ENCODE data around the gene RTTN. TPM values are rescaled to one million over a fixed set of nuclear protein-coding genes. Genes with fewer than 3 reads are reported as not detected.

Gene RTTN
- total and polyA plus RNA-seq, 10 of the 15 experiments (the other 5 are each of a cell fraction or from before 2014, with no cell fraction given) = 9.4 to 36.6 (median 15.7) TPM

DNA sequence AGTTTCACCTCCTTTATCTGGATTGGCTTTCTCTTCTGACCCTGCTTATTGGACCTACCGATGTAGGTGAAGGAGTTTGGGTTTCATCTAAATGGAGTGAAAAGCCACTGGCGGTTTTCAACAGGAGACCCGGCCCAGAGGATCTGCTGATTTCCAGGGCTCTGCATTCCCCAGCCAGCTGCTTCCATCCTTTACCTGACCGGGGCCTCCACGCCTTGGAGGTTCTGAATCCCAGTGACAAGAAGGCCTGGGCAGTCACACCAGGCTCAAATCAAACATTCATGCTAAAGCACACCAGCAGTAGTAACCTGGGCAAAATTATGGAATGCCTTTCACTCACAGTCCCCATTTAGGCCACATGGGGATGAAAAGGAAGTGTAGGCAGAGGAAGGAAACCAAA lies 30.0 kb upstream of the RTTN start:
- H3K4me3 ChIP-seq = no peak overlapping the region
- ChIA-PET POLR2A (no interaction called here), CTCF (no interaction called here), RAD21 (ENCODE audit: unreplicated experiment) (no interaction called here), SMC1A (ENCODE audit: uncharacterized antibody, unreplicated experiment) (no interaction called here)
- FAIRE-seq (no peak), DNase-seq (ENCODE audit: low read depth, low spot score) (no peak), ATAC-seq (no peak)
- H2AFZ ChIP-seq (ENCODE audit: control insufficient read depth, low read depth, low read length) = no peak overlapping the region
- WGBS (ENCODE audit: insufficient coverage, insufficient replicate concordance, low lambda C conversion rate, missing lambda C conversion rate) = 46% methylated on average over 5 of the region's 5 CpGs
- in situ Hi-C loops (cut with MboI) = no loop called here
- H3K9me3 ChIP-seq (replicated peaks; ENCODE audit: control insufficient read depth, insufficient read depth, low read length) = no peaks in the 10 kb centered on the region
- H3K4me2 ChIP-seq (ENCODE audit: control insufficient read depth, insufficient read depth) = no peak overlapping the region
- no peak overlapping the region for H3K27ac ChIP-seq (ENCODE audit: control insufficient read depth, insufficient read depth)
- no peaks in the 10 kb centered on the region for H3K4me1 ChIP-seq (ENCODE audit: control insufficient read depth, insufficient read depth, low read length)
- H4K20me1 ChIP-seq (ENCODE audit: control insufficient read depth, insufficient read depth) = no peaks in the 10 kb centered on the region
- no peaks in the 10 kb centered on the region for H3K79me2 ChIP-seq (ENCODE audit: control insufficient read depth, insufficient read depth, low read length)
- TF ChIP-seq, protein P1, sequence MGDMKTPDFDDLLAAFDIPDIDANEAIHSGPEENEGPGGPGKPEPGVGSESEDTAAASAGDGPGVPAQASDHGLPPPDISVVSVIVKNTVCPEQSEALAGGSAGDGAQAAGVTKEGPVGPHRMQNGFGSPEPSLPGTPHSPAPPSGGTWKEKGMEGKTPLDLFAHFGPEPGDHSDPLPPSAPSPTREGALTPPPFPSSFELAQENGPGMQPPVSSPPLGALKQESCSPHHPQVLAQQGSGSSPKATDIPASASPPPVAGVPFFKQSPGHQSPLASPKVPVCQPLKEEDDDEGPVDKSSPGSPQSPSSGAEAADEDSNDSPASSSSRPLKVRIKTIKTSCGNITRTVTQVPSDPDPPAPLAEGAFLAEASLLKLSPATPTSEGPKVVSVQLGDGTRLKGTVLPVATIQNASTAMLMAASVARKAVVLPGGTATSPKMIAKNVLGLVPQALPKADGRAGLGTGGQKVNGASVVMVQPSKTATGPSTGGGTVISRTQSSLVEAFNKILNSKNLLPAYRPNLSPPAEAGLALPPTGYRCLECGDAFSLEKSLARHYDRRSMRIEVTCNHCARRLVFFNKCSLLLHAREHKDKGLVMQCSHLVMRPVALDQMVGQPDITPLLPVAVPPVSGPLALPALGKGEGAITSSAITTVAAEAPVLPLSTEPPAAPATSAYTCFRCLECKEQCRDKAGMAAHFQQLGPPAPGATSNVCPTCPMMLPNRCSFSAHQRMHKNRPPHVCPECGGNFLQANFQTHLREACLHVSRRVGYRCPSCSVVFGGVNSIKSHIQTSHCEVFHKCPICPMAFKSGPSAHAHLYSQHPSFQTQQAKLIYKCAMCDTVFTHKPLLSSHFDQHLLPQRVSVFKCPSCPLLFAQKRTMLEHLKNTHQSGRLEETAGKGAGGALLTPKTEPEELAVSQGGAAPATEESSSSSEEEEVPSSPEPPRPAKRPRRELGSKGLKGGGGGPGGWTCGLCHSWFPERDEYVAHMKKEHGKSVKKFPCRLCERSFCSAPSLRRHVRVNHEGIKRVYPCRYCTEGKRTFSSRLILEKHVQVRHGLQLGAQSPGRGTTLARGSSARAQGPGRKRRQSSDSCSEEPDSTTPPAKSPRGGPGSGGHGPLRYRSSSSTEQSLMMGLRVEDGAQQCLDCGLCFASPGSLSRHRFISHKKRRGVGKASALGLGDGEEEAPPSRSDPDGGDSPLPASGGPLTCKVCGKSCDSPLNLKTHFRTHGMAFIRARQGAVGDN (IDR thresholded peaks at IDR 0.05) = no peak
- TF ChIP-seq ZNF217 (IDR thresholded peaks at IDR 0.05) (no peak), NFYA (IDR thresholded peaks at IDR 0.05; ENCODE audit: borderline replicate concordance, low read depth, low read length) (no peak), TCF7 (IDR thresholded peaks at IDR 0.05; ENCODE audit: borderline replicate concordance) (no peak), ZNF207 (IDR thresholded peaks at IDR 0.05; ENCODE audit: borderline replicate concordance) (no peak), RBBP5 (conservative IDR thresholded peaks at IDR 0.05) (no peak), STAT3 (IDR thresholded peaks at IDR 0.05; ENCODE audit: low read depth, low read length) (no peak), POU2F2 (IDR thresholded peaks at IDR 0.05; ENCODE audit: borderline replicate concordance, low read depth, low read length) (no peak), SMAD5 (IDR thresholded peaks at IDR 0.05; ENCODE audit: low read depth) (no peak), POLR2AphosphoS2 (IDR thresholded peaks at IDR 0.05; ENCODE audit: low read depth, low read length) (no peak), CBX3 (IDR thresholded peaks at IDR 0.05; ENCODE audit: borderline replicate concordance, low read depth) (no peak), CHD4 (IDR thresholded peaks at IDR 0.05) (no peak), ATF2 (IDR thresholded peaks at IDR 0.05; ENCODE audit: low read length) (no peak)
- TF ChIP-seq, protein P2, sequence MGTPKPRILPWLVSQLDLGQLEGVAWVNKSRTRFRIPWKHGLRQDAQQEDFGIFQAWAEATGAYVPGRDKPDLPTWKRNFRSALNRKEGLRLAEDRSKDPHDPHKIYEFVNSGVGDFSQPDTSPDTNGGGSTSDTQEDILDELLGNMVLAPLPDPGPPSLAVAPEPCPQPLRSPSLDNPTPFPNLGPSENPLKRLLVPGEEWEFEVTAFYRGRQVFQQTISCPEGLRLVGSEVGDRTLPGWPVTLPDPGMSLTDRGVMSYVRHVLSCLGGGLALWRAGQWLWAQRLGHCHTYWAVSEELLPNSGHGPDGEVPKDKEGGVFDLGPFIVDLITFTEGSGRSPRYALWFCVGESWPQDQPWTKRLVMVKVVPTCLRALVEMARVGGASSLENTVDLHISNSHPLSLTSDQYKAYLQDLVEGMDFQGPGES (IDR thresholded peaks at IDR 0.05) = no peak
- TF ChIP-seq, protein P3, sequence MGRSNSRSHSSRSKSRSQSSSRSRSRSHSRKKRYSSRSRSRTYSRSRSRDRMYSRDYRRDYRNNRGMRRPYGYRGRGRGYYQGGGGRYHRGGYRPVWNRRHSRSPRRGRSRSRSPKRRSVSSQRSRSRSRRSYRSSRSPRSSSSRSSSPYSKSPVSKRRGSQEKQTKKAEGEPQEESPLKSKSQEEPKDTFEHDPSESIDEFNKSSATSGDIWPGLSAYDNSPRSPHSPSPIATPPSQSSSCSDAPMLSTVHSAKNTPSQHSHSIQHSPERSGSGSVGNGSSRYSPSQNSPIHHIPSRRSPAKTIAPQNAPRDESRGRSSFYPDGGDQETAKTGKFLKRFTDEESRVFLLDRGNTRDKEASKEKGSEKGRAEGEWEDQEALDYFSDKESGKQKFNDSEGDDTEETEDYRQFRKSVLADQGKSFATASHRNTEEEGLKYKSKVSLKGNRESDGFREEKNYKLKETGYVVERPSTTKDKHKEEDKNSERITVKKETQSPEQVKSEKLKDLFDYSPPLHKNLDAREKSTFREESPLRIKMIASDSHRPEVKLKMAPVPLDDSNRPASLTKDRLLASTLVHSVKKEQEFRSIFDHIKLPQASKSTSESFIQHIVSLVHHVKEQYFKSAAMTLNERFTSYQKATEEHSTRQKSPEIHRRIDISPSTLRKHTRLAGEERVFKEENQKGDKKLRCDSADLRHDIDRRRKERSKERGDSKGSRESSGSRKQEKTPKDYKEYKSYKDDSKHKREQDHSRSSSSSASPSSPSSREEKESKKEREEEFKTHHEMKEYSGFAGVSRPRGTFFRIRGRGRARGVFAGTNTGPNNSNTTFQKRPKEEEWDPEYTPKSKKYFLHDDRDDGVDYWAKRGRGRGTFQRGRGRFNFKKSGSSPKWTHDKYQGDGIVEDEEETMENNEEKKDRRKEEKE (IDR thresholded peaks at IDR 0.05) = no peak
- intact Hi-C loops (cut with micrococcal nuclease; ENCODE audit: unreplicated experiment) = no loop called here
- no peaks in the 10 kb centered on the region for H3K36me3 ChIP-seq (ENCODE audit: control insufficient read depth in 2 of 2, insufficient read depth in 2 of 2, low read length in 1 of 2)
- peaks cover 0 to 1% of the 10 kb centered on the region in 2 experiments; a peak in 1 of 4 replicates for H3K27me3 ChIP-seq (replicated peaks in 1 of 2; ENCODE audit: control insufficient read depth in 2 of 2, insufficient read depth in 2 of 2, low read length in 1 of 2)
- H3K9ac ChIP-seq (ENCODE audit: control insufficient read depth, insufficient read depth, low read length) = no peak overlapping the region
- BruUV-seq (replicated peaks) = no TSS peak
